ENCODE results near the gene DLG2. TPM values are rescaled to one million over a fixed set of nuclear protein-coding genes. Genes with fewer than 3 reads are reported as not detected.

Gene DLG2
- total RNA-seq, 3 donors from 2014 or later (not counting 1 experiment from before 2014, with no cell fraction given): 1.7 to 2.9 (median 2.2) TPM

DNA sequence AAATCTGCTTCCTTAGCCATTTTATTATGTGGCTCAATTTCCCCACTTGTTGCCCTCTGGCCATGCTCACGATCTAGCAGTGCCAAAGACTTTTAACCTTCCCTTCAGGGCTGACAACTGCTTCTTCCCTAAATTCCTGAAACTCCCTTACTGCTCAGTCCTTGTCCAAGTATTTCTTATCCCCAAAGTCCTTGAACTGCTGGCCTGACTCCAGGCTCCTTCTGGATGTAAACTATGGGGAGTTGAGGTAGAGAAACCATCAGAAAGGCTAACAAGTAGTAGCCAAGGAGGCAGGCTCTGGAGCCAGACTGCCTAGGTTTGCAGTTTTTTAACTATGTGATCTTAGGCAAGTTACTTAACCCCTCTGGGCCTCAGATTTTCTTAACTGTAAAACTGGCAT is 2082.3 kb downstream of the DLG2 start:
- H3K27me3 ChIP-seq (ENCODE audit: control insufficient read depth, insufficient read depth, low read length): no peaks in the 10 kb centered on the region
- H3K27me3 Mint-ChIP-seq (ENCODE audit: low read depth in 2 of 2): no peaks in the 10 kb centered on the region
- H3K4me1 Mint-ChIP-seq: no peaks in the 10 kb centered on the region
- no peak overlapping the region for H3K4me3 ChIP-seq (ENCODE audit: low read length)
- TF ChIP-seq, protein P1, sequence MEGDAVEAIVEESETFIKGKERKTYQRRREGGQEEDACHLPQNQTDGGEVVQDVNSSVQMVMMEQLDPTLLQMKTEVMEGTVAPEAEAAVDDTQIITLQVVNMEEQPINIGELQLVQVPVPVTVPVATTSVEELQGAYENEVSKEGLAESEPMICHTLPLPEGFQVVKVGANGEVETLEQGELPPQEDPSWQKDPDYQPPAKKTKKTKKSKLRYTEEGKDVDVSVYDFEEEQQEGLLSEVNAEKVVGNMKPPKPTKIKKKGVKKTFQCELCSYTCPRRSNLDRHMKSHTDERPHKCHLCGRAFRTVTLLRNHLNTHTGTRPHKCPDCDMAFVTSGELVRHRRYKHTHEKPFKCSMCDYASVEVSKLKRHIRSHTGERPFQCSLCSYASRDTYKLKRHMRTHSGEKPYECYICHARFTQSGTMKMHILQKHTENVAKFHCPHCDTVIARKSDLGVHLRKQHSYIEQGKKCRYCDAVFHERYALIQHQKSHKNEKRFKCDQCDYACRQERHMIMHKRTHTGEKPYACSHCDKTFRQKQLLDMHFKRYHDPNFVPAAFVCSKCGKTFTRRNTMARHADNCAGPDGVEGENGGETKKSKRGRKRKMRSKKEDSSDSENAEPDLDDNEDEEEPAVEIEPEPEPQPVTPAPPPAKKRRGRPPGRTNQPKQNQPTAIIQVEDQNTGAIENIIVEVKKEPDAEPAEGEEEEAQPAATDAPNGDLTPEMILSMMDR (IDR thresholded peaks at IDR 0.05): no peak
- H3K27ac ChIP-seq (ENCODE audit: low read length): no peak overlapping the region
- no peak overlapping the region for H3K27ac Mint-ChIP-seq
- H3K9me3 Mint-ChIP-seq: no peaks in the 10 kb centered on the region
- ATAC-seq (no peak), DNase-seq (no peak)
- intact Hi-C loops (cut with micrococcal nuclease): no loop called here
- no peak overlapping the region for H3K4me3 Mint-ChIP-seq
- H3K36me3 Mint-ChIP-seq: no peaks in the 10 kb centered on the region
- H3K9me3 ChIP-seq (ENCODE audit: control insufficient read depth, insufficient read depth, low read length): no peaks in the 10 kb centered on the region
- no peaks in the 10 kb centered on the region for H3K36me3 ChIP-seq (ENCODE audit: control insufficient read depth, insufficient read depth, low read length)
- H3K4me1 ChIP-seq (ENCODE audit: control insufficient read depth, insufficient read depth, low read length): no peaks in the 10 kb centered on the region
- 83% methylated on average over 1 of the region's 1 CpG for WGBS (ENCODE audit: insufficient coverage)

DNA sequence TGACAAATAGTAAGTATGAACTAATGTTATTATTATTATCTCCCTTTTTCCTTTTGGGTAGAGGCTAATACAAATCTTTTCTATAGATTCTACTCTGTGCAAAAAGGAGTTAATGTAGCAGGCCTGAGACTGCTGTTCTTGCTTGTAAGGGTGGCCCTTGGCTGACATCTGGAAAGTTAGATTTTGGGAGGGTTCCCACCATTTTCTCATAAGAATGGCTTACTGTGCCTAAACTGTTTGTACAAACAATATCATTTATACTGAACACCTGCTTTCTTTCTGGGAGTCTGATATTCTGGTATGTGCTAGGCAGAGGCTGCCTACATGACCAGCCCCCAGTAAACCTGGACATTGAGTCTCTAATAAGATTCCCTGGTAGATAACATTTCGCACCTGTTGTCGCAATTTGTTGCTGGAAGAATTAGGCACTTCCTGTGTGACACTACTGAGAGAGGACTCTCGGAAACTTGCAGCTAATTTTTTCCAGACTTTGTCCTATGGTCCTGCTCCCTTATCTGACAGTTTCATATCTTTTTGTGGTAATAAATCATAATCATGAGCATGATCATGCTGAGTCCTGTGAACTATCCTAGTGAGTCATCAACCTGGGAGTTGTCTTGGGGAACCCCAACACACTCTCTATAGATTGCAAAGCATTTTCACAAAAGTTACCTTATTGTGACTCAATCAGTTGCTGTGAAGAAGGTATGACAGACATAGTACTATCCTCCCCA is 2083.3 kb downstream of the DLG2 start:
- Histone ChIP-seq H3K4me1 (ENCODE audit: control insufficient read depth, insufficient read depth, low read length) (no peaks in the 10 kb centered on the region), H3K27me3 (ENCODE audit: control insufficient read depth, insufficient read depth, low read length) (no peaks in the 10 kb centered on the region), H3K36me3 (ENCODE audit: control insufficient read depth, insufficient read depth, low read length) (no peaks in the 10 kb centered on the region), H3K9me3 (ENCODE audit: control insufficient read depth, insufficient read depth, low read length) (no peaks in the 10 kb centered on the region), H3K27ac (ENCODE audit: low read length) (no peak overlapping the region), H3K4me3 (ENCODE audit: low read length) (no peak overlapping the region)
- no peaks in the 10 kb centered on the region for H3K36me3 Mint-ChIP-seq
- TF ChIP-seq, protein P1 (IDR thresholded peaks at IDR 0.05): no peak
- WGBS (ENCODE audit: insufficient coverage): 91% methylated on average over 3 of the region's 3 CpGs
- ATAC-seq (no peak), DNase-seq (no peak)
- no peaks in the 10 kb centered on the region for H3K4me1 Mint-ChIP-seq
- no peaks in the 10 kb centered on the region for H3K27me3 Mint-ChIP-seq (ENCODE audit: low read depth in 2 of 2)
- intact Hi-C loops (cut with micrococcal nuclease): no loop called here
- H3K27ac Mint-ChIP-seq: no peak overlapping the region
- no peaks in the 10 kb centered on the region for H3K9me3 Mint-ChIP-seq
- no peak overlapping the region for H3K4me3 Mint-ChIP-seq

DNA sequence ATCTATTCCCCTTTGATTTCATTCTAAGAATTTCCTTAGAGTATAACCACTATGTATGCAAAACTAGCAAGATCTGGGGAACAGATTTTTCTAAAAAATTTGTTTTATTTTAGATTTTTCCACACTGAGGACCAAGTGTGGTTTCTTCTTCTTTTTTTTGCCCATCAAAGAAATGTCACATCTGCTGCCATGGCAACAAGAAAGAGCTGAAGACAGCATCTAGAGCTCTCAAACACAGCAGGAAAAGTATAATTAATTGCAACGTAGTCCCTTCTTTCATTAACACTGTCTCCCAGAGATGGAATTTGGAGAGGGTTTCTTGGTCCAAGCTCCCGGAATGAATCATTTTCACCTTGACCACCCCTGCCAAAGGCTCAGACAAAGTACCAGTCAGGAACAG is 2084.3 kb downstream of the DLG2 start:
- H3K36me3 Mint-ChIP-seq: no peaks in the 10 kb centered on the region
- DNase-seq (no peak), ATAC-seq (no peak)
- no peak overlapping the region for H3K27ac ChIP-seq (ENCODE audit: low read length)
- no peaks in the 10 kb centered on the region for H3K27me3 ChIP-seq (ENCODE audit: control insufficient read depth, insufficient read depth, low read length)
- H3K4me3 Mint-ChIP-seq: no peak overlapping the region
- peaks cover 0 to 2% of the 10 kb centered on the region in 2 donors for H3K27me3 Mint-ChIP-seq (ENCODE audit: low read depth in 2 of 2)
- TF ChIP-seq, protein P1 (IDR thresholded peaks at IDR 0.05): no peak
- H3K9me3 Mint-ChIP-seq: no peaks in the 10 kb centered on the region
- 100% methylated on average over 2 of the region's 2 CpGs for WGBS (ENCODE audit: insufficient coverage)
- H3K36me3 ChIP-seq (ENCODE audit: control insufficient read depth, insufficient read depth, low read length): no peaks in the 10 kb centered on the region
- H3K4me1 Mint-ChIP-seq: no peaks in the 10 kb centered on the region
- H3K4me1 ChIP-seq (ENCODE audit: control insufficient read depth, insufficient read depth, low read length): no peaks in the 10 kb centered on the region
- H3K4me3 ChIP-seq (ENCODE audit: low read length): no peak overlapping the region
- H3K9me3 ChIP-seq (ENCODE audit: control insufficient read depth, insufficient read depth, low read length): no peaks in the 10 kb centered on the region
- H3K27ac Mint-ChIP-seq: no peak overlapping the region
- intact Hi-C loops (cut with micrococcal nuclease): no loop called here

DNA sequence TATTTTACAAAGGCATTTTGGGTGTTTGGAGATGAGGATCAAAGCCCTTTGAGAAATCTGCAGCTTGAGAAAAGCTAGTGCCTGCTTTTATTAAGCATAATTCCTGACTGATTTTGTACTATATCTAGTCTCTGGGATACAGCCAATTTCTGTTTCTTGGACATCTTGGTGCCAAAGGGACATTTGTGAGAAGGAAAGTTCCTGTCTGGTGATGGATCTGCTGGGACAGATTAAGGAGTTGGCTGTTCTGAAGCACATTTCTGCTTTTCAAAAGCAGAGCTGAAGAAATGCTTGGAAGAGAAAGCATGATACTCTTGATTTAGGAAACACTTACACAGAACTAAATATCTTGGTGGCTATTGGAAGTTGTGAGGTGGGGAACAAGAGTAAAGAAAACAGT is 2086.4 kb downstream of the DLG2 start:
- peaks cover 0 to 2% of the 10 kb centered on the region in 2 donors for H3K27me3 Mint-ChIP-seq (ENCODE audit: low read depth in 2 of 2)
- H3K27me3 ChIP-seq (ENCODE audit: control insufficient read depth, insufficient read depth, low read length): no peaks in the 10 kb centered on the region

More for the DNA sequence above, 2086.4 kb downstream of the DLG2 start:
- H3K4me1 ChIP-seq (ENCODE audit: control insufficient read depth, insufficient read depth, low read length): no peaks in the 10 kb centered on the region
- DNase-seq (no peak), ATAC-seq (no peak)
- intact Hi-C loops (cut with micrococcal nuclease): no loop called here
- no peaks in the 10 kb centered on the region for H3K36me3 ChIP-seq (ENCODE audit: control insufficient read depth, insufficient read depth, low read length)
- no peak overlapping the region for H3K4me3 ChIP-seq (ENCODE audit: low read length)
- no peak overlapping the region for H3K27ac ChIP-seq (ENCODE audit: low read length)
- TF ChIP-seq, protein P1 (IDR thresholded peaks at IDR 0.05): no peak
- no peaks in the 10 kb centered on the region for H3K9me3 ChIP-seq (ENCODE audit: control insufficient read depth, insufficient read depth, low read length)
- H3K9me3 Mint-ChIP-seq: no peaks in the 10 kb centered on the region
- no peak overlapping the region for H3K4me3 Mint-ChIP-seq
- H3K27ac Mint-ChIP-seq: no peak overlapping the region
- no peaks in the 10 kb centered on the region for H3K36me3 Mint-ChIP-seq
- H3K4me1 Mint-ChIP-seq: no peaks in the 10 kb centered on the region
